Small intestine (tissue), 7 donors: ENCODE data around the gene SMG1. TPM values are rescaled to one million over a fixed set of nuclear protein-coding genes. Genes with fewer than 3 reads are reported as not detected.
"Not testable (repeated sequence)": the region's sequence is repeated elsewhere in the genome, so short reads cannot be mapped to it uniquely, and the experiment has no call there.

Experiments
- DNase-seq, 2 donors: peaks; one replicate each; pipeline versions ENCODE4 v3.0.0 to v3.0.0-alpha.2; 2013
- FAIRE-seq: peaks from 2 replicates; lab custom pipeline; 2012; peaks lifted over from hg19 to GRCh38; lab: Jason Lieb, UNC
- H3K27ac ChIP-seq, 3 donors: one replicate each; pipeline ENCODE4 v1.5.1; 2013; ENCODE audit warnings: low read length in 2 of 3, mild to moderate bottlenecking in 2 of 3, control low read depth in 1 of 3, inconsistent platforms in 1 of 3, low read depth in 1 of 3, moderate library complexity in 1 of 3
- H3K27me3 ChIP-seq, 3 donors: one replicate each; pipeline ENCODE4 v1.6.1; 2013; ENCODE audit warnings: low read length in 3 of 3, inconsistent platforms in 1 of 3; ENCODE audit not compliant: control insufficient read depth in 3 of 3, insufficient read depth in 3 of 3
- H3K36me3 ChIP-seq, 3 donors: one replicate each; pipeline ENCODE4 v1.6.1; 2013; ENCODE audit warnings: low read length in 3 of 3, inconsistent platforms in 1 of 3, low read depth in 1 of 3, mild to moderate bottlenecking in 1 of 3, moderate library complexity in 1 of 3; ENCODE audit not compliant: control insufficient read depth in 3 of 3, insufficient read depth in 2 of 3
- H3K4me1 ChIP-seq, 3 donors: one replicate each; pipeline ENCODE4 v1.6.1; 2013; ENCODE audit warnings: low read length in 2 of 3, inconsistent platforms in 1 of 3, low read depth in 1 of 3, mild to moderate bottlenecking in 1 of 3, moderate library complexity in 1 of 3; ENCODE audit not compliant: control insufficient read depth in 3 of 3, insufficient read depth in 2 of 3
- H3K4me3 ChIP-seq, 3 donors: one replicate each; pipeline ENCODE4 v1.5.1; 2013; ENCODE audit warnings: low read length in 3 of 3, control low read depth in 1 of 3, inconsistent platforms in 1 of 3, low read depth in 1 of 3, mild to moderate bottlenecking in 1 of 3, moderate library complexity in 1 of 3
- H3K9me3 ChIP-seq, 2 donors: one replicate each; pipeline ENCODE4 v1.6.1; 2013; ENCODE audit warnings: low read depth in 1 of 2, low read length in 1 of 2; ENCODE audit not compliant: control insufficient read depth in 2 of 2, insufficient read depth in 1 of 2
- WGBS, 3 donors: extraction: QIAGEN DNeasy Blood & Tissue Kit; methylation state at CpG; one replicate each; pipeline ENCODE4 v1.1.7; 2013; 5-methylcytosine and 5-hydroxymethylcytosine counted together
- polyA plus RNA-seq, 4 donors: library from polyadenylated mRNA; stranded (reverse) in 3 of 4; unstranded in 1 of 4; fragments of 200-250 nt in 3 of 4; fragments of 120-200 nt in 1 of 4; gene quantifications; one replicate each; pipeline versions ENCODE4 v1.2.1 to v1.2.3, GENCODE V29; 2013
- donor health status: healthy with polysubstance abuse.
- donor health status: control.
- donor health status: control.
- donor health status: Bipolar disorder and iron deficiency.
- donor health status: healthy.

The SMG1 gene
- polyA plus RNA-seq, 4 donors = 9.2 to 43.4 (median 12.1) TPM

- no peak overlapping the region for H3K27ac ChIP-seq
- peaks cover 0 to 7% (median 0%) of the 10 kb centered on the region in 3 donors for H3K4me1 ChIP-seq
- FAIRE-seq (no peak), DNase-seq (no peak)
- no peaks in the 10 kb centered on the region for H3K36me3 ChIP-seq
- H3K4me3 ChIP-seq = no peak overlapping the region
- no peaks in the 10 kb centered on the region for H3K9me3 ChIP-seq
- no peaks in the 10 kb centered on the region for H3K27me3 ChIP-seq
Observed at GRCh38 chr16:18941471-18941870, 15.3 kb upstream of the SMG1 start.

DNA sequence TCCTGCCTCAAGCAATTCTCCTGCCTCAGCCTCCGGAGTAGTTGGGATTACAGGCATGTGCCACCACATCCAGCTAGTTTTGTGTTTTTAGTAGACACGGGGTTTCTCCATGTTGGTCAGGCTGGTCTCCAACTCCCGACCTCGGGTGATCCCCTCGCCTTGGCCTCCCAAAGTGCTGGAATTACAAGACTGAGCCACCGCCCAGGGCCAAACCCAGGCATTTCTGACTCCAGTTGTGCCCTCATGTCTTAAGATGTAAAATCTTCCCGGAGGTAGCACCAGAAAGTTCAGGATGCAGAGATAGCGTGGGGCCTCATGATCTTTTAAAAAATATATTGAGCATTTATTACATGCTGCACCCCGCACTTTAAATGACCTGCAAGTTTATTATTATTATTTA is 12.8 kb upstream of the SMG1 start:
- Histone ChIP-seq H3K27me3 (no peaks in the 10 kb centered on the region), H3K4me1 (peaks cover 0 to 7% (median 0%) of the 10 kb centered on the region in 3 donors), H3K9me3 (no peaks in the 10 kb centered on the region), H3K4me3 (no peak overlapping the region), H3K27ac (no peak overlapping the region), H3K36me3 (no peaks in the 10 kb centered on the region)
- DNase-seq (no peak), FAIRE-seq (no peak)
- WGBS, 3 donors = 94 to 96% (median 94%) methylated on average over 9 of the region's 9 CpGs

DNA sequence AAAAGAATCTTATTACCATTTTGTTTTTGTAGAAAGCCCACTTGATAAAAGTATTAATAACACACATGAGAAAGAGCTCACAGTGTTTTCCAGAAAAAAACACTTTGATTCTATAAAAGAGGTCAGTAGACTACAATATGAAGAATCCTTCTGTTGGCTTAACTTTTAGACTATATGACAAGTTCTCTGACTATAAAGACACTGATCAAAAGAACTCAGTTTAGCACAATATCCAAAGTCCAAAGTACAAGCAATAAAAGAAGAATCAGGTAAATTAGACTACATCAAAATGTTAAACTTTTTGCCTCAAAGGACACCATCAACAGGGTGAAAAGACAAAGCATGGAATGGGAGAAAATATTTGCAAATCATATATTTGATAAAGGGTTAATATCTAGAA is 11.2 kb upstream of the SMG1 start:
- DNase-seq = peak in 1 of 2 donors; percentile 48
- no peaks in the 10 kb centered on the region for H3K36me3 ChIP-seq
- FAIRE-seq = no peak

GRCh38 chr16:18936727-18937340 is 10.6 kb upstream of the SMG1 start:
- Histone ChIP-seq H3K4me3 (no peak overlapping the region), H3K4me1 (peaks cover 0 to 7% (median 0%) of the 10 kb centered on the region in 3 donors), H3K27me3 (no peaks in the 10 kb centered on the region), H3K36me3 (no peaks in the 10 kb centered on the region), H3K9me3 (no peaks in the 10 kb centered on the region), H3K27ac (peak overlapping the region in 1 of 3 donors; percentile 32)
- 66 to 79% (median 73%) methylated on average over 7 of the region's 7 CpGs for WGBS, 3 donors
- peak; percentile 20 to 31 for DNase-seq
- FAIRE-seq = no peak

More for the DNA sequence above, 11.2 kb upstream of the SMG1 start:
- peaks cover 0 to 7% (median 0%) of the 10 kb centered on the region in 3 donors for H3K4me1 ChIP-seq
- no peaks in the 10 kb centered on the region for H3K27me3 ChIP-seq
- H3K9me3 ChIP-seq = no peaks in the 10 kb centered on the region
- H3K4me3 ChIP-seq = no peak overlapping the region
- H3K27ac ChIP-seq = no peak overlapping the region

- Histone ChIP-seq H3K9me3 (no peaks in the 10 kb centered on the region), H3K36me3 (no peaks in the 10 kb centered on the region), H3K4me1 (peaks cover 0 to 10% (median 0%) of the 10 kb centered on the region in 3 donors), H3K4me3 (no peak overlapping the region), H3K27ac (no peak overlapping the region), H3K27me3 (no peaks in the 10 kb centered on the region)
- DNase-seq (no peak), FAIRE-seq (no peak)
- WGBS, 3 donors = 18 to 25% (median 21%) methylated on average over 1 of the region's 1 CpG
Observed at GRCh38 chr16:18933501-18933900, 7.3 kb upstream of the SMG1 start.

- no peak for FAIRE-seq
- 64 to 87% (median 73%) methylated on average over 5 of the region's 5 CpGs for WGBS, 3 donors
- no peak overlapping the region for H3K27ac ChIP-seq
Observed at GRCh38 chr16:18932243-18932987, 6.2 kb upstream of the SMG1 start.

GRCh38 chr16:18931756-18932155 is 5.5 kb upstream of the SMG1 start:
- H3K4me3 ChIP-seq = no peak overlapping the region
- H3K27ac ChIP-seq = no peak overlapping the region
- FAIRE-seq = no peak
- DNase-seq = no peak
- no peaks in the 10 kb centered on the region for H3K27me3 ChIP-seq
- H3K36me3 ChIP-seq = no peaks in the 10 kb centered on the region
- H3K4me1 ChIP-seq = peaks cover 0 to 5% (median 0%) of the 10 kb centered on the region in 3 donors
- H3K9me3 ChIP-seq = no peaks in the 10 kb centered on the region
- 56 to 77% (median 77%) methylated on average over 5 of the region's 5 CpGs for WGBS, 3 donors

More at GRCh38 chr16:18932243-18932987, 6.2 kb upstream of the SMG1 start:
- DNase-seq = no peak
- Histone ChIP-seq H3K4me3 (no peak overlapping the region), H3K36me3 (no peaks in the 10 kb centered on the region), H3K27me3 (no peaks in the 10 kb centered on the region), H3K9me3 (no peaks in the 10 kb centered on the region), H3K4me1 (peaks cover 0 to 10% (median 0%) of the 10 kb centered on the region in 3 donors)

- DNase-seq = not testable (repeated sequence)
- WGBS, 3 donors = 70 to 77% (median 73%) methylated on average over 4 of the region's 4 CpGs
Observed at GRCh38 chr16:18930095-18930494, 3.9 kb upstream of the SMG1 start.

More at GRCh38 chr16:18930095-18930494, 3.9 kb upstream of the SMG1 start:
- FAIRE-seq, H3K4me3 ChIP-seq, H3K36me3 ChIP-seq, H3K9me3 ChIP-seq, H3K4me1 ChIP-seq, H3K27ac ChIP-seq, H3K27me3 ChIP-seq: not testable (repeated sequence)
